SK-N-SH treated with all-trans-retinoic acid at 6 μM for 48 hours (cell line): ENCODE measurements around the gene SREBF1.

ENCODE experiments used
- BACH2 ChIP-seq: fragments of 250-450 bp; sonication (Bioruptor Pico); IDR thresholded peaks from 2 replicates; pipeline ENCODE4 v1.9.0; 2021; ENCODE audit warnings: mild to moderate bottlenecking, borderline replicate concordance
- CSDC2 ChIP-seq: fragments of 250-450 bp; sonication (Bioruptor Pico); IDR thresholded peaks from 2 replicates; pipeline ENCODE4 v1.5.0; 2020; ENCODE audit warnings: mild to moderate bottlenecking, moderate library complexity
- ESRRG ChIP-seq: fragments of 250-450 bp; sonication (Bioruptor Pico); IDR thresholded peaks from 2 replicates; pipeline ENCODE4 v1.6.1; 2021; ENCODE audit warnings: mild to moderate bottlenecking
- PPARA ChIP-seq: fragments of 250-450 bp; sonication (Bioruptor Pico); IDR thresholded peaks from 2 replicates; pipeline ENCODE4 v1.5.0; 2020; ENCODE audit warnings: mild to moderate bottlenecking, borderline replicate concordance
- RARB ChIP-seq: fragments of 250-450 bp; sonication (Bioruptor Pico); IDR thresholded peaks from 2 replicates; pipeline ENCODE4 v1.8.0; 2021; ENCODE audit warnings: mild to moderate bottlenecking, moderate library complexity
- TCF4 ChIP-seq: fragments of 250-450 bp; sonication (Bioruptor Pico); IDR thresholded peaks from 2 replicates; pipeline ENCODE4 v1.8.0; 2021; ENCODE audit warnings: mild to moderate bottlenecking, moderate library complexity, borderline replicate concordance
- ZFP30 ChIP-seq: fragments of 450-650 bp; formaldehyde crosslinking; IDR thresholded peaks from 2 replicates; pipeline ENCODE4 v1.5.0; 2022; ENCODE audit warnings: mild to moderate bottlenecking, moderate library complexity
- TF ChIP-seq, protein P1 (sequence below): fragments of 250-450 bp; sonication (Bioruptor Pico); IDR thresholded peaks from 2 replicates; pipeline ENCODE4 v1.8.0; 2021; ENCODE audit warnings: low read depth, mild to moderate bottlenecking, moderate library complexity, borderline replicate concordance

DNA sequence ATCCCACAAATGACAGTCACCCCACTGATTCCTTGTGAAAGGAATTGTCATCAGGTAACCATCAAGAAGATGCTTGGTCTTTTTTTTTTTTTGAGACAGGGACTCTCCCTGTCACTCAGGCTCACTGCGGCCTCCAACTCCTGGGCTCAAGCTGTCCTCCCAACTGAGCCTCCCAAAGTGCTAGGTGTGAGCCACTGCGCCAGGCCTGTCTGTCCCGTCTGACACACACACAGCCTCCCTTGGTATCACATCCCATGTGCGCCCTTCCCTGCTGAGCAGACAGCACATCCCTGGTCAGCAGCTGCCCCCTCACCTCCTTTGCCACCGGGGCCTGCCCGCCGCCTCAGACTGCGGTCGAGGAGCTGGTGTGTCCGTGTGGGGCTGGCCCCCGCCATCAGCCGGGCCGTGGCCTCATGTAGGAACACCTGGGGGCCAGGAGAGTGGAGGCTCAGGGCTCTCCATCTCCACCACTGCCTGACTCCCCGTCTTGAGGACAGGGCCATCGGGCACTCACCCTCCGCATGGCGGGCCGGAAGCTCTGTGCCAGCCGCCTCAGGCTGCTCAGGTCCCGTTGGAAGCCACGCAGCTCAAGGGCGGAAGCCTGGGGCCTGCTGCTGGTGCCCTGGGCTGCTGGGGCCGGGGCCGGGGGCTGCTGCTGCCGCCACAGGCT lies 23.6 kb downstream of the SREBF1 start:
- TF ChIP-seq CSDC2 (no peak), ZFP30 (CRISPR knock-in tag) (no peak), BACH2 (CRISPR knock-in tag) (no peak), RARB (no peak), ESRRG (CRISPR knock-in tag) (no peak), TCF4 (CRISPR knock-in tag) (no peak), PPARA (CRISPR knock-in tag) (no peak)
- TF ChIP-seq, protein P1, sequence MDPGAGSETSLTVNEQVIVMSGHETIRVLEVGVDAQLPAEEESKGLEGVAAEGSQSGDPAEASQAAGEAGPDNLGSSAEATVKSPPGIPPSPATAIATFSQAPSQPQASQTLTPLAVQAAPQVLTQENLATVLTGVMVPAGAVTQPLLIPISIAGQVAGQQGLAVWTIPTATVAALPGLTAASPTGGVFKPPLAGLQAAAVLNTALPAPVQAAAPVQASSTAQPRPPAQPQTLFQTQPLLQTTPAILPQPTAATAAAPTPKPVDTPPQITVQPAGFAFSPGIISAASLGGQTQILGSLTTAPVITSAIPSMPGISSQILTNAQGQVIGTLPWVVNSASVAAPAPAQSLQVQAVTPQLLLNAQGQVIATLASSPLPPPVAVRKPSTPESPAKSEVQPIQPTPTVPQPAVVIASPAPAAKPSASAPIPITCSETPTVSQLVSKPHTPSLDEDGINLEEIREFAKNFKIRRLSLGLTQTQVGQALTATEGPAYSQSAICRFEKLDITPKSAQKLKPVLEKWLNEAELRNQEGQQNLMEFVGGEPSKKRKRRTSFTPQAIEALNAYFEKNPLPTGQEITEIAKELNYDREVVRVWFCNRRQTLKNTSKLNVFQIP (CRISPR knock-in tag), result no peak
